Fibroblast of lung (primary cell): ENCODE data around the gene CC2D1A. TPM values are rescaled to one million over a fixed set of nuclear protein-coding genes. Genes with fewer than 3 reads are reported as not detected.
A peak's percentile ranks its signal among the peaks of the same experiment; 100 is the strongest.

Experiments used
- DNase-seq, 2 donors: peaks; one replicate each; pipeline versions ENCODE4 v3.0.0 to v3.0.0-alpha.2; 2010; ENCODE audit warnings: low read depth in 2 of 2
- H2AFZ ChIP-seq: 2 replicates; pipeline ENCODE4 v1.5.1; 2012; ENCODE audit warnings: low read length, control low read depth, inconsistent platforms
- H3K27ac ChIP-seq: 2 replicates; pipeline ENCODE4 v1.5.1; 2011; ENCODE audit warnings: low read length, control low read depth; ENCODE audit not compliant: insufficient read depth
- H3K27me3 ChIP-seq: 2 replicates; pipeline ENCODE4 v1.5.1; 2011; ENCODE audit warnings: mild to moderate bottlenecking, low read length; ENCODE audit not compliant: control insufficient read depth, insufficient read depth
- H3K36me3 ChIP-seq: 2 replicates; pipeline ENCODE4 v1.5.1; 2011; ENCODE audit warnings: low read length; ENCODE audit not compliant: control insufficient read depth, insufficient read depth
- H3K4me1 ChIP-seq: 2 replicates; pipeline ENCODE4 v1.5.1; 2011; ENCODE audit warnings: low read length; ENCODE audit not compliant: control insufficient read depth, insufficient read depth; ENCODE audit errors: extremely low read depth
- H3K4me2 ChIP-seq: 2 replicates; pipeline ENCODE4 v1.5.1; 2011; ENCODE audit warnings: low read length, control low read depth; ENCODE audit not compliant: insufficient read depth; ENCODE audit errors: extremely low read depth
- H3K4me3 ChIP-seq, 4 experiments: fragments of 200-600 bp in 1 of 4; sonication (generic) in 1 of 4; replicated peaks in 1 of 4; 2 replicates each; pipeline ENCODE4 v1.5.1; 2011 to 2016; ENCODE audit warnings: low read length in 4 of 4, low read depth in 3 of 4, mild to moderate bottlenecking in 3 of 4, control low read depth in 2 of 4, inconsistent platforms in 1 of 4, mixed read lengths in 1 of 4; ENCODE audit not compliant: insufficient read depth in 1 of 4; ENCODE audit errors: control extremely low read depth in 1 of 4
- H3K79me2 ChIP-seq: 2 replicates; pipeline ENCODE4 v1.5.1; 2012; ENCODE audit warnings: mild to moderate bottlenecking, low read length, inconsistent platforms; ENCODE audit not compliant: control insufficient read depth, insufficient read depth
- H3K9ac ChIP-seq: 2 replicates; pipeline ENCODE4 v1.5.1; 2011; ENCODE audit warnings: mild to moderate bottlenecking, low read length, control low read depth; ENCODE audit not compliant: insufficient read depth
- H3K9me3 ChIP-seq: 2 replicates; pipeline ENCODE4 v1.5.1; 2012; ENCODE audit warnings: low read depth, low read length; ENCODE audit not compliant: control insufficient read depth, insufficient read depth
- H4K20me1 ChIP-seq: 2 replicates; pipeline ENCODE4 v1.5.1; 2011; ENCODE audit warnings: low read length; ENCODE audit not compliant: control insufficient read depth, insufficient read depth; ENCODE audit errors: extremely low read depth
- EZH2 ChIP-seq: IDR thresholded peaks from 2 replicates; pipeline ENCODE4 v1.5.1; 2012; ENCODE audit warnings: low read length, control low read depth, mild to moderate bottlenecking; ENCODE audit errors: missing control alignments
- polyA plus RNA-seq, 2 donors: library from polyadenylated mRNA; depleted of rRNA in 1 of 2; stranded (reverse) in 1 of 2; unstranded in 1 of 2; fragments of >200 nt; gene quantifications; 2 replicates each; pipeline ENCODE4 v1.2.1, GENCODE V29; 2011 to 2012; ENCODE audit warnings: missing spikeins in 1 of 2
- total RNA-seq: library from RNA; depleted of rRNA; stranded (reverse); fragments of >200 nt; gene quantifications from 2 replicates; pipeline ENCODE4 v1.2.1, GENCODE V29; 2014
- TF ChIP-seq, protein P1 (sequence below), 2 donors: IDR thresholded peaks in 1 of 2; conservative IDR thresholded peaks in 1 of 2; 1 replicate in 1 of 2; 2 replicates in 1 of 2; pipeline ENCODE4 v1.5.1; 2011 to 2012; ENCODE audit warnings: low read length in 2 of 2, control low read depth in 1 of 2, inconsistent platforms in 1 of 2, low read depth in 1 of 2, mild to moderate bottlenecking in 1 of 2

Gene CC2D1A
- total and polyA plus RNA-seq, 2 donors (not counting 1 experiment from before 2014, with no cell fraction given): 7.0 to 10.6 TPM

- DNase-seq: peak in 1 of 2 donors; percentile 31
- no peaks in the 10 kb centered on the region for H3K4me1 ChIP-seq
- H3K79me2 ChIP-seq: no peaks in the 10 kb centered on the region
- no peak overlapping the region for H3K27ac ChIP-seq
- no peaks in the 10 kb centered on the region for H3K9me3 ChIP-seq
- H4K20me1 ChIP-seq: no peaks in the 10 kb centered on the region
- no peaks in the 10 kb centered on the region for H3K36me3 ChIP-seq
- H3K4me3 ChIP-seq: no peak overlapping the region
- H2AFZ ChIP-seq: no peak overlapping the region
- H3K27me3 ChIP-seq: no peaks in the 10 kb centered on the region
- TF ChIP-seq, protein P1, sequence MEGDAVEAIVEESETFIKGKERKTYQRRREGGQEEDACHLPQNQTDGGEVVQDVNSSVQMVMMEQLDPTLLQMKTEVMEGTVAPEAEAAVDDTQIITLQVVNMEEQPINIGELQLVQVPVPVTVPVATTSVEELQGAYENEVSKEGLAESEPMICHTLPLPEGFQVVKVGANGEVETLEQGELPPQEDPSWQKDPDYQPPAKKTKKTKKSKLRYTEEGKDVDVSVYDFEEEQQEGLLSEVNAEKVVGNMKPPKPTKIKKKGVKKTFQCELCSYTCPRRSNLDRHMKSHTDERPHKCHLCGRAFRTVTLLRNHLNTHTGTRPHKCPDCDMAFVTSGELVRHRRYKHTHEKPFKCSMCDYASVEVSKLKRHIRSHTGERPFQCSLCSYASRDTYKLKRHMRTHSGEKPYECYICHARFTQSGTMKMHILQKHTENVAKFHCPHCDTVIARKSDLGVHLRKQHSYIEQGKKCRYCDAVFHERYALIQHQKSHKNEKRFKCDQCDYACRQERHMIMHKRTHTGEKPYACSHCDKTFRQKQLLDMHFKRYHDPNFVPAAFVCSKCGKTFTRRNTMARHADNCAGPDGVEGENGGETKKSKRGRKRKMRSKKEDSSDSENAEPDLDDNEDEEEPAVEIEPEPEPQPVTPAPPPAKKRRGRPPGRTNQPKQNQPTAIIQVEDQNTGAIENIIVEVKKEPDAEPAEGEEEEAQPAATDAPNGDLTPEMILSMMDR (conservative IDR thresholded peaks at IDR 0.05 in 1 of 2, IDR thresholded peaks at IDR 0.05 in 1 of 2; ENCODE audit: low read depth in 1 of 2, low read length in 2 of 2): no peak
- TF ChIP-seq EZH2: no peak
- no peak overlapping the region for H3K4me2 ChIP-seq
- no peak overlapping the region for H3K9ac ChIP-seq
Measured at GRCh38 chr19:13899912-13900584, 6.0 kb upstream of the CC2D1A start.

DNA sequence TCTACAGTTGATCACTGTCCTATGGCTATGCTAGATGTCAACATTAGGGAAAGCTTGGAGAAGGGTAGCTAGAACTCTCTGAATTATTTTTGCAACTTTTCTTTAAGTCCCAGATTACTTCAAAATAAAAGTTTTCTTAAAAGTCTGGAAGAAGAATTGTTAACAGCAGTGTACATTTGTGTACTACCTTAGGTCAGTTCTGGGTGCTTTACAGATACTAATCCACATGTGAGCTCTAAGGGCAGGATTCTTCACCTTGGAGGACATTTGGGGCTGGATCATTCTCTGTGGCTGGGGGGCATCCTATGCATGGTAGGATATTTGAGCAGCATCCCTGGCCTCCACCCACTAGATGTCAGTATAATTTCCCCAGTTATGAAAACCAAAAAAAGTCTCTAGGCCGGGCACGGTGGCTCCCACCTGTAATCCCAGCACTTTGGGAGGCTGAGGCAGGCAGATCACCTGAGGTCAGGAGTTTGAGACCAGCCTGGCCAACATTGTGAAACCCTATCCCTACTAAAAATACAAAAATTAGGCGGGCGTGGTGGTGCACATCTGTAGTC is 2.9 kb upstream of the CC2D1A start:
- no peaks in the 10 kb centered on the region for H3K36me3 ChIP-seq
- no peaks in the 10 kb centered on the region for H3K27me3 ChIP-seq
- H3K79me2 ChIP-seq: no peaks in the 10 kb centered on the region
- H3K9me3 ChIP-seq: no peaks in the 10 kb centered on the region
- no peak overlapping the region for H3K27ac ChIP-seq
- H3K4me1 ChIP-seq: no peaks in the 10 kb centered on the region
- no peak overlapping the region for H3K4me3 ChIP-seq
- no peak for DNase-seq
- no peak for TF ChIP-seq EZH2
- TF ChIP-seq, protein P1 (conservative IDR thresholded peaks at IDR 0.05 in 1 of 2, IDR thresholded peaks at IDR 0.05 in 1 of 2; ENCODE audit: low read depth in 1 of 2, low read length in 2 of 2): peak; percentile 20 to 37
- H2AFZ ChIP-seq: no peak overlapping the region
- no peak overlapping the region for H3K4me2 ChIP-seq
- H4K20me1 ChIP-seq: no peaks in the 10 kb centered on the region
- H3K9ac ChIP-seq: no peak overlapping the region

- Histone ChIP-seq H4K20me1 (no peaks in the 10 kb centered on the region), H3K9ac (peak overlapping the region; percentile 69)
- DNase-seq: no peak
Measured at GRCh38 chr19:13906521-13906904, 512 bp downstream of the CC2D1A start.

More at GRCh38 chr19:13906521-13906904, 512 bp downstream of the CC2D1A start:
- no peaks in the 10 kb centered on the region for H3K27me3 ChIP-seq
- peak overlapping the region; percentile 56 to 81 (median 64) for H3K4me3 ChIP-seq
- H3K9me3 ChIP-seq: no peaks in the 10 kb centered on the region
- H3K27ac ChIP-seq: no peak overlapping the region
- peak overlapping the region; percentile 64 for H3K4me2 ChIP-seq
- no peak overlapping the region for H2AFZ ChIP-seq
- no peaks in the 10 kb centered on the region for H3K4me1 ChIP-seq
- no peaks in the 10 kb centered on the region for H3K79me2 ChIP-seq
- H3K36me3 ChIP-seq: no peaks in the 10 kb centered on the region
- TF ChIP-seq EZH2: no peak
- TF ChIP-seq, protein P1 (conservative IDR thresholded peaks at IDR 0.05 in 1 of 2, IDR thresholded peaks at IDR 0.05 in 1 of 2; ENCODE audit: low read depth in 1 of 2, low read length in 2 of 2): no peak
